OCI-LY7 (cell line): Measurements from ENCODE around the gene RAB42. TPM values are rescaled to one million over a fixed set of nuclear protein-coding genes. Genes with fewer than 3 reads are reported as not detected.

Experiments used
- BruUV-seq: library from RNA; stranded (reverse); fragments of 400-500 nt; replicated peaks from 2 replicates; lab custom pipeline; 2021; lab: Mats Ljungman, UMichigan
- CTCF ChIA-PET: fragments of 300-600 bp; sonication (Branson Sonifier 250); formaldehyde crosslinking; loops from one replicate; lab custom pipeline; 2022; ENCODE audit warnings: antibody characterized with exemption; ENCODE audit not compliant: unreplicated experiment; lab: Charles Lee
- POLR2A ChIA-PET: fragments of 300-600 bp; sonication (Branson Sonifier 250); formaldehyde crosslinking; loops from one replicate; lab custom pipeline; 2022; ENCODE audit warnings: antibody characterized with exemption; lab: Charles Lee
- DNase-seq: peaks from one replicate; pipeline ENCODE4 v3.0.0-alpha.2; 2015; ENCODE audit warnings: low spot score
- H2AFZ ChIP-seq: fragments of 200-600 bp; sonication (generic), shearing (Covaris generic); 2 replicates; pipeline ENCODE4 v1.6.1; 2014; ENCODE audit warnings: mild to moderate bottlenecking, antibody characterized with exemption, low read length, moderate library complexity
- H3K27ac ChIP-seq: fragments of 200-600 bp; sonication (generic); 2 replicates; pipeline ENCODE4 v1.5.1; 2014; ENCODE audit warnings: mixed run types, low read depth, mild to moderate bottlenecking, moderate library complexity, low read length, inconsistent platforms; ENCODE audit not compliant: poor library complexity, severe bottlenecking
- H3K36me3 ChIP-seq: fragments of 200-600 bp; sonication (generic); 2 replicates; pipeline ENCODE4 v1.6.1; 2014; ENCODE audit warnings: mild to moderate bottlenecking, antibody characterized with exemption, low read length, moderate library complexity, mixed read lengths; ENCODE audit not compliant: insufficient read depth
- H3K4me1 ChIP-seq: fragments of 200-600 bp; sonication (generic); 2 replicates; pipeline ENCODE4 v1.5.1; 2014; ENCODE audit warnings: mild to moderate bottlenecking, low read length; ENCODE audit not compliant: insufficient read depth, poor library complexity, severe bottlenecking
- H3K4me2 ChIP-seq: fragments of 200-600 bp; sonication (generic); 2 replicates; pipeline ENCODE4 v1.6.1; 2014; ENCODE audit warnings: mild to moderate bottlenecking, low read length
- H3K4me3 ChIP-seq: fragments of 200-600 bp; sonication (generic); 2 replicates; pipeline ENCODE4 v1.5.1; 2014; ENCODE audit warnings: mild to moderate bottlenecking, low read depth, low read length; ENCODE audit not compliant: poor library complexity, severe bottlenecking
- H3K79me2 ChIP-seq: fragments of 200-600 bp; sonication (generic); 2 replicates; pipeline ENCODE4 v1.6.1; 2016; ENCODE audit warnings: low read depth, mild to moderate bottlenecking, low read length, moderate library complexity, mixed read lengths; ENCODE audit not compliant: insufficient read depth
- H3K9me2 ChIP-seq: fragments of 200-600 bp; sonication (generic); 2 replicates; pipeline ENCODE4 v1.6.1; 2016; ENCODE audit warnings: mild to moderate bottlenecking, low read length, mixed read lengths; ENCODE audit not compliant: insufficient read depth
- H3K9me3 ChIP-seq: fragments of 200-600 bp; sonication (generic); 2 replicates; pipeline ENCODE4 v1.6.1; 2014; ENCODE audit warnings: mild to moderate bottlenecking, mixed run types, low read length, mixed read lengths
- H4K20me1 ChIP-seq: fragments of 200-600 bp; sonication (generic); 2 replicates; pipeline ENCODE4 v1.6.1; 2014; ENCODE audit warnings: mild to moderate bottlenecking, antibody characterized with exemption, low read length, moderate library complexity, mixed read lengths; ENCODE audit not compliant: insufficient read depth
- EZH2phosphoT487 ChIP-seq: fragments of 200-600 bp; sonication (generic); IDR thresholded peaks from 2 replicates; pipeline ENCODE4 v1.6.1; 2018; ENCODE audit warnings: low read depth, borderline replicate concordance, mild to moderate bottlenecking, mixed run types, antibody characterized with exemption, low read length, moderate library complexity, mixed read lengths
- intact Hi-C: fragments of 100-400 bp; cut with micrococcal nuclease; formaldehyde crosslinking; loops from one replicate; pipeline ENCODE4 v1.10.0; 2022; ENCODE audit not compliant: unreplicated experiment
- total RNA-seq, 2 experiments: library from RNA; depleted of rRNA in 1 of 2; stranded (reverse); fragments of >200 nt in 1 of 2; shearing (Covaris generic) in 1 of 2; gene quantifications; 2 replicates each; pipeline ENCODE4 v1.2.3, GENCODE V29; 2014 to 2022
- TF ChIP-seq, protein P1 (sequence below): fragments of 200-600 bp; sonication (generic); conservative IDR thresholded peaks from 2 replicates; pipeline ENCODE4 v1.5.1; 2014; ENCODE audit warnings: mild to moderate bottlenecking, antibody characterized with exemption, low read length, moderate library complexity, mixed read lengths

Gene RAB42
- total RNA-seq, 2 experiments from 2014 or later = not detected

DNA sequence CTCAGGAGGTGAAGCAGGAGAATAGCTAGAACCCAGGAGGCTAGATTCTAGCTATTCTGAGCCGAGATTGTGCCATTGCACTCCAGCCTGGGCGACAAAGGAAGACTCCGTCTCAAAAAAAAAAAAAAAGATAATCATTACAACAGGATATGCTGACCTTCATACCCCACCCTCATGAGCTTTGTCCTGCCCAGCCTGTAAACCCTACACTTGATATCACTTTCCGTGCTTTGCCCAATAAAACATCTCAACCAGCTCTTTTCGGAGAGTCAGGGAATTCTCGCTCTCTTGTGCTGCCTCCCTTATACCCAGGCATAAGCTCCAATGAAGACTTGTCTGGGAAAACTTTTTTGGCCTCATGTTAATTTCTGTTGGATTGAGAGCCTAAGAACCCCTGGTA lies 40.7 kb upstream of the RAB42 start:
- Histone ChIP-seq H3K4me1 (peaks cover 24% of the 10 kb centered on the region), H3K79me2 (peaks cover 19% of the 10 kb centered on the region; the same call in 1 of the 2 replicates), H3K27ac (no peak overlapping the region), H3K4me3 (no peak overlapping the region), H3K9me3 (no peaks in the 10 kb centered on the region), H3K9me2 (no peaks in the 10 kb centered on the region), H2AFZ (peak overlapping the region; percentile 98; the same call in 1 of the 2 replicates), H3K36me3 (peaks cover 16% of the 10 kb centered on the region), H4K20me1 (no peaks in the 10 kb centered on the region), H3K4me2 (no peak overlapping the region)
- TF ChIP-seq, protein P1, sequence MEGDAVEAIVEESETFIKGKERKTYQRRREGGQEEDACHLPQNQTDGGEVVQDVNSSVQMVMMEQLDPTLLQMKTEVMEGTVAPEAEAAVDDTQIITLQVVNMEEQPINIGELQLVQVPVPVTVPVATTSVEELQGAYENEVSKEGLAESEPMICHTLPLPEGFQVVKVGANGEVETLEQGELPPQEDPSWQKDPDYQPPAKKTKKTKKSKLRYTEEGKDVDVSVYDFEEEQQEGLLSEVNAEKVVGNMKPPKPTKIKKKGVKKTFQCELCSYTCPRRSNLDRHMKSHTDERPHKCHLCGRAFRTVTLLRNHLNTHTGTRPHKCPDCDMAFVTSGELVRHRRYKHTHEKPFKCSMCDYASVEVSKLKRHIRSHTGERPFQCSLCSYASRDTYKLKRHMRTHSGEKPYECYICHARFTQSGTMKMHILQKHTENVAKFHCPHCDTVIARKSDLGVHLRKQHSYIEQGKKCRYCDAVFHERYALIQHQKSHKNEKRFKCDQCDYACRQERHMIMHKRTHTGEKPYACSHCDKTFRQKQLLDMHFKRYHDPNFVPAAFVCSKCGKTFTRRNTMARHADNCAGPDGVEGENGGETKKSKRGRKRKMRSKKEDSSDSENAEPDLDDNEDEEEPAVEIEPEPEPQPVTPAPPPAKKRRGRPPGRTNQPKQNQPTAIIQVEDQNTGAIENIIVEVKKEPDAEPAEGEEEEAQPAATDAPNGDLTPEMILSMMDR = no peak
- no peak for TF ChIP-seq EZH2phosphoT487
- ChIA-PET CTCF (no interaction called here), POLR2A (interaction anchor here (0.7 kb wide), 2 partner anchors 35 to 315 kb away, joined by 3 to 4 read pairs; partner anchors contain the start of gene ATP5IF1)
- intact Hi-C loops = no loop called here
- DNase-seq = no peak
- no TSS peak for BruUV-seq

DNA sequence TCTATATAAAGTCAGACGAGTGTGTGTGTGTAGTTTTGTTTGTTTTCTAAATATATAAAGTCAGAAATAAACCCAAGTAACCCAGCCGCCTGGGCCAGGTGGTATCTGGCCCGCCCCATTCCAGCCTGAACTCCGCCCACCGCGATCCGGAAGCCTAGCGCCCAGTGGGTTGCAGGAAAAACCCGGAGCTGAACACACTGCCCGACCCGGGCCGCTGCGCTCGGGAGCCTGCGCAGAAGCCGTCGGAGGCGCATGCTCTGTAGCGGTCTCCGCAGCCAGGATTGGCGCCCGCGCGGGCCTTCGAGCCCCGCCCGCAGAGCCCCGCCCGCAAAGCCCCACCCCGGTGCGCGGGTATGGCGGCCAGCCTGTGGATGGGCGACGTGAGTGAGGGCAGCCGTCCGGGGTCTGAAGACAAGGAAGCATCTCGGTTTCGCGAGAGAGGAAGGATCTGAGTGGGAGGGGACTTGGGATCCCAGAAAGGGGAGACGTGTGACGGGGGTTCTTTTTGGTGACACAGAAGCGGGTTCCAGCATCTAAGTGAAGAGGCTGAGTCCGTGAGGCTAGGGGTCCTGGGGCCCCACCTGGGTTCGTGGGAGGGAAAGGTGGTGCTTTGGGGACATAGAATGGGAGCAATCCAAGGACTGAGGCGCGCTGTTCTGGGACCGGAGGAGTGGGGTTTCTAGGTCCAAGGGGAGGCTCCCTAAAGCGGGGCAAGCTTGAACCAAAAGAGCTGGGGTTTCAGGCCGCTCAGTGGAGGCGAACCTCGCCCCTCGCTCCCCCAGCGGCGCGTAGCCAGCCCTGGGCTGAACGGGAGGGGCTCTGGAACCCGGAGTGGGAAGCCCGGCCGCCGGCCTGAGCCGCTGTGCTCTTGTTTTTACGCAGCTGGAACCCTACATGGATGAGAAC lies 39.1 kb upstream of the RAB42 start, which contains the start of gene TRNAU1AP:
TSS of gene TRNAU1AP (plus strand) at position 328 of the 906 bp plus-strand sequence. CDS start at position 354, 26 bp downstream.
- H3K9me3 ChIP-seq = no peaks in the 10 kb centered on the region
- H3K4me1 ChIP-seq = peaks cover 24% of the 10 kb centered on the region
- H4K20me1 ChIP-seq = no peaks in the 10 kb centered on the region
- no peaks in the 10 kb centered on the region for H3K9me2 ChIP-seq
- H3K4me2 ChIP-seq = peak within 1 kb of the TSS; percentile 91
- H2AFZ ChIP-seq = peak within 1 kb of the TSS; percentile 98
- no TSS peak for BruUV-seq
- POLR2A ChIA-PET = interaction anchor here (0.6 to 1.4 kb wide), 5 partner anchors 26 to 324 kb away, joined by 3 to 22 read pairs (median 3); no protein-coding TSS in a partner anchor
- H3K27ac ChIP-seq = peak within 1 kb of the TSS; percentile 82
- peaks cover 19% of the 10 kb centered on the region; the same call in 1 of the 2 replicates for H3K79me2 ChIP-seq
- H3K4me3 ChIP-seq = peak within 1 kb of the TSS; percentile 90
- H3K36me3 ChIP-seq = peaks cover 29% of the 10 kb centered on the region
- DNase-seq = peak; percentile 98
- CTCF ChIA-PET = interaction anchor here (1.1 to 1.4 kb wide), 2 partner anchors 27 to 29 kb away, joined by 3 to 5 read pairs; no protein-coding TSS in a partner anchor
- intact Hi-C loops = loop anchor here (1.0 kb wide), 2 partner anchors 28 to 35 kb away; no protein-coding TSS in a partner anchor
- no peak for TF ChIP-seq EZH2phosphoT487
- TF ChIP-seq, protein P1 = no peak
